ENCODE results near the gene SOCS7.

SOCS7 gene

DNA sequence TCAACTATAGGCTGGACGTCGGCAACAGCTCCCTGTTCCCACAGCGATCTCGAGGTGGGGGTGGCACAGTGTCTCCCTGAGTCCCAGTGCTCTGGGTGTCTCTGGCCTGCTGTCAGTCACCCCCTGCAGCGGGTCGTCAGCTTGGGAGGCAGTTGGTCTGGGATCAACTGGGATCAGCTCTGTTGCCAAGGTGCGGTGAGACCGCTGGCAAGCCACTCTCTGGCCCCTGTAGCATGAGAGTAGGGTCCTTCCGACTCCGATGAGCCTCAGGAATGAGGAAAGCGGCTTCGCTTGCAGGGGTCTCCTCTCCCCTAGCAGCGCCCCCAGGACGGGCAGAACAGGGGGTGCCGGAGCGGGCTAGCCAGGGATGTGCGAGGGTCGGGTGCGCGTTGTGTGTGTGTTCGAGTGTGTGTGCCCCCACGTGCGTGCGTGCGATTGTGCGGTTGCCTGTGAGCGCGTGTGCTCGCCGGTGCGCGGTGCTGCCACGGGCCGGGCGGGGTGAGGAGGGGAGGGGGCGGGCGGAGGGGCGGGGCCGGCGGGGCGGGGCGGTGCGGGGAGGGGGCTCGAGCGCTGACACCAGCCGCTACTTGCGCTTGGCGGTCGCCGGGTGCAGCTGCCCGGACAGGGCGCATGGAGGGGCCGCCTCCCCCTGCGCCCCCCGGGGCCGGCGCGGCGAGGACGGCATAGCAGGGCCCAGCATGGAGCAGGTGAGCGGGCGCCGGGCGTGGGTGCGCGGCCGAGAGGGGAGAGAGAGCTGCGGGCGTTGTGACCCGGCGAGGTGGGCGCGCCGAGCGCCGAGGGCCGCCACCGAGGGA is 67.3 kb downstream of the SOCS7 start:
- DNase-seq (ENCODE audit: low read depth, low spot score): no peak

- no peak for DNase-seq (ENCODE audit: low read depth, low spot score)
These were observed 67.9 kb downstream of the SOCS7 start for GRCh38 chr17:38419508-38419981.

GRCh38 chr17:38420518-38420917 is 68.9 kb downstream of the SOCS7 start:
- no peak for DNase-seq (ENCODE audit: low read depth, low spot score)

DNA sequence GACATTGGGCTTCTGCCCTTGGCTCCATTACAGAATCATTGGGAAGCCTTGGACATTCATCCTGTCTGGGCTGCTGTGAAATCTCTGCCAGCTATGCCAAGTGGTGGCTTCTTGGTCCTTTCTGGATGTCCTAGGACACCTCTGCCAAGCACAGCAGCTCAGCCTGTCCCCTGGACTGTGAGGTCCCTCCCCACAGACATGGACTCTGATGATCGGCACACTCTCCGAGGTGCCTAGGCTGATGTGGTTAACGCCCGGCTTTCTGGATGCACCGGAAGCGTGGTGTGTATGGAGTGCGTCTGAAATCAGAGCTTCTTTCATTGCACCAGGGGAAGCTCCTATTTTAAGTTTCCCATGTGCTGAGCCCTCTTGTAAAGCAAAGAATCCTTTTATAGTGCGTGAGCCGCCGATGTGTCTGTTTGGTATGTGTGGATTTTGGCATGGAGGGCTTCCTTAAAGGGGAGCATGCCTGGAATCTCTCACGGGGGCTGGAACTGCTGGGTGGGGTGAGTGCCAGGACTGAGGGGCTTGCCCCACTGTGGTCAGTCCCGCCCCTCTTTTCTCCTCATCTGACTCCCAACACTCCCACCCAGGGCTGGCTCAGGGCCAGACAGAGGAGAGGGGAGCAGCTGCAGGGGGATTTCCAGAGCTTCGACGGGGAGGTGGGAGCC is 69.7 kb downstream of the SOCS7 start:
- no peak for DNase-seq (ENCODE audit: low read depth, low spot score)

- no peak for DNase-seq (ENCODE audit: low read depth, low spot score)
These were observed 70.5 kb downstream of the SOCS7 start for GRCh38 chr17:38421871-38422827.

DNA sequence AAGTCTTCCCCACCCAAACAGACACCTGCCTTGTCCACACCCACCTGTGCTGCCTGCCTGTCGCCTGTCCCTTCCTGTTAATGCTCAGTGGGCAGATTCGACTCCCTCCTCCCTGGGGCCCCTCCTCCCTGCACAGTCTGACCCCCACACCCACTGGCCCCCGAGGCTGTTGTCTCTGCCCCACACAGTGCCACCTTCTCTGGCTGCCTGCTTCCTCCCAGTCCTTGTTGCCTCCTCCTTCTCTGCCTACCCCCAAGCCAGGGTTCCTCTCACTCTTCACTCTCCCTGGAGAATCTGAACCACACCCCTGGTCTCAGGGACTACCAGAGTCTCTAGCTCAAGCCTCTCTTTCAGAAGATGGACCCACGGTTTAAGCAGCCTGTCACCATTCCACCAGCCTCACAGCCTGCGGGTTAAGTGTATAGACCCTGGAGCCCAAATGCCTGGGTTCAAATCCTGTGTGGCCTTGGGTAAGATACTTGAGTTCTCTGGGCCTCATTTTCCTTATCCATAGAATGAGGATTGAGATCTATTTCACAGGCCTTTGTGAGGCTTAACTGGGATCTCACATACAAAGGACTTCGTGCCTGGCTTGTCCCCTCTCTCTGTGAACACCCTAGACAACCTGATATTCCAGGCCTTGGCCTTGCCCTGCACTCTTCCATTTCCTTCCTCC is 72.8 kb downstream of the SOCS7 start:
- no peak for DNase-seq (ENCODE audit: low read depth, low spot score)

DNA sequence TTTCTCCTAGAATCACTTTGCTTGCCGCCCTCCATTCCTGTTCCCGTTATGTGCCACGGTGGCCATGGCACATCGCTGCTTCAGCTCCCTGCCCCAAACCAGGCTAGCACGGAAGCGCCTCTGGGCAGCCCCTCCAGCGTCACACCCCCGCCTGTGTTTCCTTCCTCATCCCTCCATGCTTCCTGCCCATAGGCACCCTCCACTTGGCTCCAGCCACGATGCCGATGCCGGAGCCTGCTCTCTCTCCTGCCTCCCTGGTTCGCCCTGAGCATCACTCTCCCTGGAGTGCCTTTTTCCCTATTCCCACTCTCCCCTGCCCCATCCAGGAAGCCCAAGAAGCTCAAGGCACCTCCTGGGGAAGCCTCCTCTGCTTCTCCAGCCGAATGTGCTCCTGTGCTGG is 73.4 kb downstream of the SOCS7 start:
- DNase-seq (ENCODE audit: low read depth, low spot score): no peak

GRCh38 chr17:38425744-38426143 is 74.1 kb downstream of the SOCS7 start:
- no peak for DNase-seq (ENCODE audit: low read depth, low spot score)

DNA sequence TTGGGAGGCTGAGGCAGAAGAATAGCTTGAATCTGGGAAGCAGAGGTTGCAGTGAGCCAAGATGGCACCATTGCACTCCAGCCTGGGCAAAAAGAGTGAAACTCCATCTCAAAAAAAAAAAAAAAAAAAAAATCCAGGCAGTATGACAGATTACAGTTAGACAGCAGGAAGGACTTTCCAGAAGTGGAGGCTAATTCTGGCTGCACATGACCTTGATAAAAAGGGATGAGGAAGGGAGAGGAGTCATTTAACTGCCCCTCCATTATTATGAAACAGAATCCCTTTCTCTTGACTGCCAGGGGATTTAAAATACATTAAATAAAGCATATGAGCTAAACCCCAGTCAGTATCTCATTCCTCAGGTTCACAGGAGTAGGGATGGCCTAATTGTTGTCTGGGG is 74.8 kb downstream of the SOCS7 start:
- no peak for DNase-seq (ENCODE audit: low read depth, low spot score)

- DNase-seq (ENCODE audit: low read depth, low spot score): no peak
These were observed 75.7 kb downstream of the SOCS7 start for GRCh38 chr17:38427160-38427949.

DNA sequence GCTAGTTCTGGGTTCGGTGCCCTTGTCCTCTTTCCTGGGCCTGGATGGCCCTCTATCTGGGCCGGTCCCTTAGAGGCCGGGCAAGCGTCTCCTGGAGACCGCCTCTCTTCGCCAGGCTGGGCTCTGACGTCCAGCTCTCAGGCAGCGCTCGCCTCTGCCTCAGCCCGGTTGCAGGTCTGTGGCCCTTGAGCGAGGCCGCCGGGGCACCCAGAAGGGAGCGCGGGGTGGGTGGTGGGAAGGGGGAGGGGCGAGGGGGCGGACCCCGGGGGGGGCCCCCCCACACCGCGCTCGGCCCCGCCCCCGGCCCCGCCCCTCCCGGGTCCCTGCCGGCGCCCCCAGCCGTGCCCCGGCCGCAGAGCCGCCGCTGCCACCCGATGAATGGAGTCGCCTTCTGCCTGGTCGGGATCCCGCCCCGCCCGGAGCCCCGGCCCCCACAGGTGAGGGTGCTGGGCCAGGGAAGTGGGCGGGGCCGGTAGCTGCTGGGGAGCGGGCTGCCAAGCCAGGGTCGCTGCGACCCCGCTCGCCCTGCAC is 76.5 kb downstream of the SOCS7 start, which contains the start of gene ARHGAP23:
Gene ARHGAP23, plus strand, starts transcription at position 353 of the 531 bp plus-strand sequence. Its CDS starts 22 bp downstream, at position 375.
- no peak for DNase-seq (ENCODE audit: low read depth, low spot score)

- no peak for DNase-seq (ENCODE audit: low read depth, low spot score)
These were observed 77.2 kb downstream of the SOCS7 start for GRCh38 chr17:38428643-38429371.

- DNase-seq (ENCODE audit: low read depth, low spot score): no peak
These were observed 77.9 kb downstream of the SOCS7 start for GRCh38 chr17:38429476-38430100.

GRCh38 chr17:38430316-38430715 is 78.7 kb downstream of the SOCS7 start:
- DNase-seq (ENCODE audit: low read depth, low spot score): no peak

DNA sequence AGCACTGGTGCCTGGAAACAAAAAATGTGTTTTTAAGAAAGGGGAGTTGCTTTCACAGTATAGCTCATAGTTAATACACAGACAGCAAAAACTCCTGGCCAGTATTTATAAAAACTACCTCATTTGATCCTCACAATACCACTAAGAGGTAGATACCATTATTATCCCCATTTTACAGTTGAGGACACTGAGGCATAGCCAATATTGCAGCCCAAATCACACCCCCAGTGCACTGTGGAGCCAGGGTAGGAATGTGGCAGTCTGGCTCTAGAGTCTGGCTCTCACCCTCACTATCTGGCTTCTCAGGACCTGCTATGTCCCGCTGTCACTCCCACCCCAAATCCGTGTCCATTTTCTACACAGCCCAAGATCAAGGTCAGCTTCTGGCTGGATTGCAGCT is 79.2 kb downstream of the SOCS7 start:
- no peak for DNase-seq (ENCODE audit: low read depth, low spot score)

- DNase-seq (ENCODE audit: low read depth, low spot score): no peak
These were observed 79.9 kb downstream of the SOCS7 start for GRCh38 chr17:38431346-38432145.

- DNase-seq (ENCODE audit: low read depth, low spot score): no peak
These were observed 82.6 kb downstream of the SOCS7 start for GRCh38 chr17:38434178-38434665.

DNA sequence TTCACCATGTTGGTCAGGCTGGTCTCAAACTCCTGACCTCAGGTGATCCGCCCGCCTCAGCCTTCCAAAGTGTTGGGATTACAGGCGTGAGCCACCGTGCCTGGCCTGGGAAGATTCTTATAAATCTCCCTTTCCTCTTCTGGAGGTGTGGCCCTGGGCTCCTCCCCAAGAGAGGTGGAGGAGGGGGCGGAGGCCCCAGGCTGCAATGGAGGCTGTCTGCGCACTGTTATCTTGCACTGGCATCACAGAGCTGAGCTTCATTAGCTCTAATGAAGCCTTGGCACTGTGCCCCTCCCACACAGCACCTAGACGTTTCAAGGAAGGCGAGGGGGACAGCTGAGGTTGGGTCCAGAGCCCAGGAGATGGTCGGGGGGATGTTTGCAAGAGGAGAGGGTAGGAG is 84.2 kb downstream of the SOCS7 start:
- DNase-seq (ENCODE audit: low read depth, low spot score): no peak
